Endothelial cell of umbilical vein (primary cell): ENCODE results near the gene TPST1. TPM values are rescaled to one million over a fixed set of nuclear protein-coding genes. Genes with fewer than 3 reads are reported as not detected.

Source experiments
- BruUV-seq: library from RNA; stranded (reverse); fragments of 400-500 nt; replicated peaks from 2 replicates; lab custom pipeline; 2021; lab: Mats Ljungman, UMichigan
- CTCF ChIA-PET: fragments of 300-600, 350-600 bp; sonication (Branson Sonifier 250); formaldehyde crosslinking; loops from one replicate; lab custom pipeline; 2021; ENCODE audit warnings: antibody characterized with exemption, inconsistent platforms; lab: Charles Lee
- POLR2A ChIA-PET: fragments of 300-600, 350-600 bp; sonication (Branson Sonifier 250); formaldehyde crosslinking; loops from one replicate; lab custom pipeline; 2021; ENCODE audit warnings: antibody characterized with exemption, inconsistent platforms; lab: Charles Lee
- DNase-seq: peaks from one replicate; pipeline ENCODE4 v3.0.0-alpha.2; 2011; ENCODE audit warnings: low read depth, low spot score
- FAIRE-seq: peaks from 2 replicates; lab custom pipeline; 2011; peaks lifted over from hg19 to GRCh38; lab: Jason Lieb, UNC
- H2AFZ ChIP-seq: 2 replicates; pipeline ENCODE4 v1.6.0; 2012; ENCODE audit warnings: low read depth, low read length, control low read depth, inconsistent platforms
- H3K27ac ChIP-seq: 2 replicates; pipeline ENCODE4 v1.5.1; 2011; ENCODE audit warnings: low read depth, mild to moderate bottlenecking, control low read depth, low read length, moderate library complexity; ENCODE audit not compliant: insufficient read depth
- H3K27me3 ChIP-seq, 2 experiments: 2 replicates each; pipeline versions ENCODE4 v1.6.0 to v1.6.1; 2011; ENCODE audit warnings: low read length in 2 of 2, mixed read lengths in 1 of 2; ENCODE audit not compliant: control insufficient read depth in 2 of 2, insufficient read depth in 2 of 2
- H3K36me3 ChIP-seq, 2 experiments: 2 replicates in 1 of 2; 3 replicates in 1 of 2; pipeline ENCODE4 v1.5.1; 2011; ENCODE audit warnings: low read length in 2 of 2, mild to moderate bottlenecking in 1 of 2, moderate library complexity in 1 of 2; ENCODE audit not compliant: control insufficient read depth in 2 of 2, insufficient read depth in 2 of 2; ENCODE audit errors: extremely low read depth in 1 of 2
- H3K4me1 ChIP-seq: 3 replicates; pipeline ENCODE4 v1.5.1; 2011; ENCODE audit warnings: mild to moderate bottlenecking, low read length; ENCODE audit not compliant: control insufficient read depth, insufficient read depth; ENCODE audit errors: extremely low read depth
- H3K4me2 ChIP-seq: 2 replicates; pipeline ENCODE4 v1.6.1; 2011; ENCODE audit warnings: low read length, control low read depth, mixed read lengths; ENCODE audit not compliant: insufficient read depth
- H3K4me3 ChIP-seq, 3 experiments: fragments of 200-600 bp in 1 of 3; sonication (generic), shearing (Covaris generic) in 1 of 3; replicated peaks in 1 of 3; 2 replicates each; pipeline ENCODE4 v1.5.1; 2011 to 2016; ENCODE audit warnings: control low read depth in 3 of 3, low read length in 3 of 3, mild to moderate bottlenecking in 2 of 3, inconsistent platforms in 1 of 3, low read depth in 1 of 3, moderate library complexity in 1 of 3; ENCODE audit not compliant: insufficient read depth in 1 of 3
- H3K79me2 ChIP-seq: 2 replicates; pipeline ENCODE4 v1.6.0; 2012; ENCODE audit warnings: low read length, inconsistent platforms; ENCODE audit not compliant: control insufficient read depth, insufficient read depth
- H3K9ac ChIP-seq: replicated peaks from 2 replicates; pipeline ENCODE3; 2011; ENCODE audit warnings: low read length, control low read depth; ENCODE audit not compliant: insufficient read depth; ENCODE audit errors: extremely low read depth
- H3K9me1 ChIP-seq: replicated peaks from 3 replicates; pipeline ENCODE4 v1.6.0; 2011; ENCODE audit warnings: mild to moderate bottlenecking, low read length; ENCODE audit not compliant: control insufficient read depth, insufficient read depth; ENCODE audit errors: extremely low read depth
- H3K9me3 ChIP-seq: replicated peaks from 2 replicates; pipeline ENCODE4 v1.5.1; 2012; ENCODE audit warnings: low read length, inconsistent platforms; ENCODE audit not compliant: control insufficient read depth, insufficient read depth
- H4K20me1 ChIP-seq: replicated peaks from 2 replicates; pipeline ENCODE3; 2011; ENCODE audit warnings: mild to moderate bottlenecking, low read length; ENCODE audit not compliant: control insufficient read depth, insufficient read depth; ENCODE audit errors: extremely low read depth
- CTCF ChIP-seq, 2 donors: IDR thresholded peaks; 1 replicate in 1 of 2; 2 replicates in 1 of 2; pipeline ENCODE4 v1.5.1; 2011; ENCODE audit warnings: low read length in 2 of 2, mild to moderate bottlenecking in 2 of 2, moderate library complexity in 2 of 2, control low read depth in 1 of 2, inconsistent platforms in 1 of 2, low read depth in 1 of 2; ENCODE audit not compliant: insufficient read depth in 1 of 2; ENCODE audit errors: extremely low read depth in 1 of 2
- EZH2 ChIP-seq: IDR thresholded peaks from 2 replicates; pipeline ENCODE4 v1.6.1; 2012; ENCODE audit warnings: borderline replicate concordance, low read depth, mild to moderate bottlenecking, moderate library complexity, low read length, inconsistent platforms; ENCODE audit not compliant: severe bottlenecking
- FOS ChIP-seq: IDR thresholded peaks from 2 replicates; pipeline ENCODE4 v1.6.1; 2011; ENCODE audit warnings: mild to moderate bottlenecking, low read length, moderate library complexity, borderline replicate concordance; ENCODE audit not compliant: insufficient read depth
- GATA2 ChIP-seq: IDR thresholded peaks from 2 replicates; pipeline ENCODE4 v1.7.0; 2011; ENCODE audit warnings: low read depth, mild to moderate bottlenecking, moderate library complexity, mixed read lengths, low read length; ENCODE audit not compliant: insufficient read length, insufficient read depth
- JUN ChIP-seq: IDR thresholded peaks from 2 replicates; pipeline ENCODE4 v1.6.1; 2011; ENCODE audit warnings: borderline replicate concordance, low read depth; ENCODE audit not compliant: insufficient read length, insufficient read depth
- MAX ChIP-seq: IDR thresholded peaks from 2 replicates; pipeline ENCODE4 v1.6.1; 2011; ENCODE audit not compliant: insufficient read depth, insufficient read length
- MYC ChIP-seq: IDR thresholded peaks from one replicate; pipeline ENCODE4 v1.6.1; 2011; ENCODE audit warnings: mild to moderate bottlenecking, low read depth, low read length
- POLR2A ChIP-seq: IDR thresholded peaks from 2 replicates; pipeline ENCODE4 v1.6.1; 2012; ENCODE audit warnings: low read depth, mild to moderate bottlenecking, control low read depth, low read length
- POLR2AphosphoS5 ChIP-seq: IDR thresholded peaks from 2 replicates; pipeline ENCODE4 v1.6.1; 2012; ENCODE audit warnings: low read depth, mild to moderate bottlenecking, control low read depth, low read length, moderate library complexity; ENCODE audit not compliant: insufficient read depth
- dilution Hi-C: fragments of 300-500 bp; cut with MboI; formaldehyde crosslinking; loops from one replicate; pipeline ENCODE4 v1.15.0; 2019; ENCODE audit warnings: low sequenced_read_pairs; ENCODE audit not compliant: extremely low pct_ligation_motif_present
- intact Hi-C: fragments of 100-400 bp; cut with micrococcal nuclease; formaldehyde crosslinking; loops from one replicate; pipeline ENCODE4 v1.10.0; 2022
- polyA plus RNA-seq, 4 experiments: library from polyadenylated mRNA; depleted of rRNA in 3 of 4; stranded (reverse) in 3 of 4; unstranded in 1 of 4; fragments of >200 nt; gene quantifications; 2 replicates each; pipeline versions ENCODE4 v1.2.1 to v1.2.3, GENCODE V29; 2011 to 2012; ENCODE audit warnings: missing spikeins in 1 of 4
- total RNA-seq: library from RNA; stranded (reverse); gene quantifications from 2 replicates; pipeline ENCODE4 v1.2.3, GENCODE V29; 2021

Gene TPST1
- total and polyA plus RNA-seq, 2 donors (not counting 3 experiments of a cell fraction or from before 2014, with no cell fraction given), result 18.7 to 21.0 TPM

- TF ChIP-seq POLR2AphosphoS5 (no peak), GATA2 (no peak), POLR2A (no peak), MYC (no peak), CTCF (IDR thresholded peaks at IDR 0.05; ENCODE audit: extremely low read depth in 1 of 2, insufficient read depth in 1 of 2, low read depth in 1 of 2, low read length in 2 of 2) (no peak), EZH2 (no peak), JUN (no peak), MAX (no peak), FOS (no peak)
- H2AFZ ChIP-seq, result no peak overlapping the region
- dilution Hi-C loops (no loop called here), intact Hi-C loops (no loop called here)
- BruUV-seq, result no TSS peak
- ChIA-PET POLR2A (no interaction called here), CTCF (no interaction called here)
- no peak overlapping the region for H3K4me3 ChIP-seq
- H3K4me1 ChIP-seq, result no peaks in the 10 kb centered on the region
- FAIRE-seq (no peak), DNase-seq (no peak)
- no peaks in the 10 kb centered on the region for H3K9me1 ChIP-seq
- H3K79me2 ChIP-seq, result no peaks in the 10 kb centered on the region
- H3K9ac ChIP-seq, result no peak overlapping the region
- no peaks in the 10 kb centered on the region for H3K27me3 ChIP-seq
- H3K27ac ChIP-seq, result no peak overlapping the region
- no peak overlapping the region for H3K4me2 ChIP-seq
- no peaks in the 10 kb centered on the region for H3K9me3 ChIP-seq
- peaks cover 0 to 3% of the 10 kb centered on the region in 2 experiments for H3K36me3 ChIP-seq
- H4K20me1 ChIP-seq, result no peaks in the 10 kb centered on the region
Measured at GRCh38 chr7:66357087-66357486, 152.0 kb downstream of the TPST1 start.
